Ishikawa (cell line): ENCODE data around the gene CFLAR.

ENCODE experiments used
- CEBPB ChIP-seq: IDR thresholded peaks from 2 replicates; pipeline ENCODE4 v1.6.1; 2012
- CREB1 ChIP-seq: IDR thresholded peaks from 2 replicates; pipeline ENCODE4 v1.6.1; 2012; ENCODE audit warnings: low read depth
- EGR1 ChIP-seq: IDR thresholded peaks from 2 replicates; pipeline ENCODE4 v1.6.1; 2012
- EP300 ChIP-seq: IDR thresholded peaks from 2 replicates; pipeline ENCODE4 v1.6.1; 2012; ENCODE audit warnings: borderline replicate concordance
- FOXM1 ChIP-seq: IDR thresholded peaks from 2 replicates; pipeline ENCODE4 v1.6.1; 2012; ENCODE audit warnings: low read depth, borderline replicate concordance
- NFIC ChIP-seq: IDR thresholded peaks from 2 replicates; pipeline ENCODE4 v1.6.1; 2012
- RAD21 ChIP-seq: IDR thresholded peaks from 2 replicates; pipeline ENCODE4 v1.6.1; 2012; ENCODE audit warnings: low read depth
- TAF1 ChIP-seq: IDR thresholded peaks from 2 replicates; pipeline ENCODE4 v1.6.1; 2012; ENCODE audit warnings: low read depth, mild to moderate bottlenecking
- TCF12 ChIP-seq: IDR thresholded peaks from 2 replicates; pipeline ENCODE4 v1.6.1; 2012; ENCODE audit warnings: low read depth
- TEAD4 ChIP-seq: IDR thresholded peaks from 2 replicates; pipeline ENCODE4 v1.6.1; 2012
- YY1 ChIP-seq: IDR thresholded peaks from 2 replicates; pipeline ENCODE4 v1.6.1; 2012; ENCODE audit warnings: low read depth
- ZBTB7A ChIP-seq: IDR thresholded peaks from 2 replicates; pipeline ENCODE4 v1.6.1; 2012; ENCODE audit warnings: low read depth
- TF ChIP-seq, protein P1 (sequence below): IDR thresholded peaks from 2 replicates; pipeline ENCODE4 v1.6.1; 2012; ENCODE audit warnings: low read depth, mild to moderate bottlenecking
- TF ChIP-seq, protein P2 (sequence below): IDR thresholded peaks from 2 replicates; pipeline ENCODE4 v1.6.1; 2012
- TF ChIP-seq, protein P3 (sequence below): IDR thresholded peaks from 2 replicates; pipeline ENCODE4 v1.6.1; 2012

CFLAR gene

DNA sequence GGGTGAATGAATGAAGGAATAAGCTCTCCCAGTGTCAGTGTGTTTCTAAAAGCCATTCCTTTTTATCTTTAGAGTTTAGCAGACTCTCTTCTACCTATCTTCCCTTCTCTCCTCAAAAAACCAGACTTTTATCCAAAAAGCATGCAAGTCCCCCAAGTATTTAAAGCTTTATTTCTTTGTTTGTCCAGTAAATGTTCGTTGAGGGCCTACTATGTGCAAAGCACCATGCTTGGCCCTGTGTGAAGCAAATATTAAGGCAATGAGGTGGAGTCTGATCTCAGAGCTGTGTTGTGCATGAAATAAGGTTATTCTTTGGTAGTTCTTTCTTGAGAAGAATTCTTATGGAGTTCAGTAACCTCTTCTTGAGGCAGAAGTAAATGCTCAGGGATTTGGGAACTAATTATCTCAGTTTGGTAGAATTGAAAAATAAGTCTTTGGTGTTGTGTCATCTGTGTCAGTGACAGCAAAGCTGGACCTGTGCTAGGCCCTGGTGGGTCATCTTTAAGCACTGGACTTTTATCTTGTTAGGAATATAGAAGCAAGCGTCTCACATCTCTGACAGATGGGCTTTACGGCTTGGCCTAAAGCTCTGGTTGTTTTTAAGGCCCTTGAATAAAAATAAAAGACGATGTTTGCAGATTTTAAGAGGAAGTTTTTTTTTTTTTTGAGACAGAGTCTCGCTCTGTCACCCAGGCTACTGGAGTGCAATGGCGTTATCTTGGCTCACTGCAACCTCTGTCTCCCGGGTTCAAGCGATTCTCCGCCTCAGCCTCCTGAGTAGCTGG lies 38.8 kb downstream of the CFLAR start:
- no peak for TF ChIP-seq EP300
- TF ChIP-seq CREB1, result no peak
- TF ChIP-seq CEBPB, result no peak

DNA sequence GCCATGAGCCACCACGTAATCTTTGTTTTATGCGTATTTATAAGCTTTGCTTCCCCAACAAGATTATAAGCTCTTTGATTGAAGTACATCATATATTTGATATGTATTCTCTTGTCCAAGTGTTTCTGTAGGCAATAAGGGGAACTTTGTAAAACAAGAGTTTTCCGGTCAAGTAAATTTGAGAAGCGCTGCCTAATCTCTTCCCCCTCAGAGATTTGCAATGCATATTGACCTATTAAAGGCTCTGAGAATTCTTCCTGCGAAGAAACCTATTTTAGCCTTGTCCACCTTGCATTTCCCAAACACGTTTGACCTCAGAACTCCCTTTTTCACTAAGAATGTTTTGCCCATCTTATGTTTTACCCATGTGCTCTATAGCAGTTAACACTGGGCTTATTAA lies 40.1 kb downstream of the CFLAR start:
- TF ChIP-seq EP300 (no peak), TCF12 (no peak), RAD21 (no peak), YY1 (no peak), NFIC (no peak), TEAD4 (no peak), FOXM1 (no peak), EGR1 (no peak), CREB1 (no peak), TAF1 (no peak), CEBPB (no peak), ZBTB7A (no peak)
- TF ChIP-seq, protein P1, sequence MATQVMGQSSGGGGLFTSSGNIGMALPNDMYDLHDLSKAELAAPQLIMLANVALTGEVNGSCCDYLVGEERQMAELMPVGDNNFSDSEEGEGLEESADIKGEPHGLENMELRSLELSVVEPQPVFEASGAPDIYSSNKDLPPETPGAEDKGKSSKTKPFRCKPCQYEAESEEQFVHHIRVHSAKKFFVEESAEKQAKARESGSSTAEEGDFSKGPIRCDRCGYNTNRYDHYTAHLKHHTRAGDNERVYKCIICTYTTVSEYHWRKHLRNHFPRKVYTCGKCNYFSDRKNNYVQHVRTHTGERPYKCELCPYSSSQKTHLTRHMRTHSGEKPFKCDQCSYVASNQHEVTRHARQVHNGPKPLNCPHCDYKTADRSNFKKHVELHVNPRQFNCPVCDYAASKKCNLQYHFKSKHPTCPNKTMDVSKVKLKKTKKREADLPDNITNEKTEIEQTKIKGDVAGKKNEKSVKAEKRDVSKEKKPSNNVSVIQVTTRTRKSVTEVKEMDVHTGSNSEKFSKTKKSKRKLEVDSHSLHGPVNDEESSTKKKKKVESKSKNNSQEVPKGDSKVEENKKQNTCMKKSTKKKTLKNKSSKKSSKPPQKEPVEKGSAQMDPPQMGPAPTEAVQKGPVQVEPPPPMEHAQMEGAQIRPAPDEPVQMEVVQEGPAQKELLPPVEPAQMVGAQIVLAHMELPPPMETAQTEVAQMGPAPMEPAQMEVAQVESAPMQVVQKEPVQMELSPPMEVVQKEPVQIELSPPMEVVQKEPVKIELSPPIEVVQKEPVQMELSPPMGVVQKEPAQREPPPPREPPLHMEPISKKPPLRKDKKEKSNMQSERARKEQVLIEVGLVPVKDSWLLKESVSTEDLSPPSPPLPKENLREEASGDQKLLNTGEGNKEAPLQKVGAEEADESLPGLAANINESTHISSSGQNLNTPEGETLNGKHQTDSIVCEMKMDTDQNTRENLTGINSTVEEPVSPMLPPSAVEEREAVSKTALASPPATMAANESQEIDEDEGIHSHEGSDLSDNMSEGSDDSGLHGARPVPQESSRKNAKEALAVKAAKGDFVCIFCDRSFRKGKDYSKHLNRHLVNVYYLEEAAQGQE, result no peak
- TF ChIP-seq, protein P2, sequence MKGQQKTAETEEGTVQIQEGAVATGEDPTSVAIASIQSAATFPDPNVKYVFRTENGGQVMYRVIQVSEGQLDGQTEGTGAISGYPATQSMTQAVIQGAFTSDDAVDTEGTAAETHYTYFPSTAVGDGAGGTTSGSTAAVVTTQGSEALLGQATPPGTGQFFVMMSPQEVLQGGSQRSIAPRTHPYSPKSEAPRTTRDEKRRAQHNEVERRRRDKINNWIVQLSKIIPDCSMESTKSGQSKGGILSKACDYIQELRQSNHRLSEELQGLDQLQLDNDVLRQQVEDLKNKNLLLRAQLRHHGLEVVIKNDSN, result no peak
- TF ChIP-seq, protein P3, sequence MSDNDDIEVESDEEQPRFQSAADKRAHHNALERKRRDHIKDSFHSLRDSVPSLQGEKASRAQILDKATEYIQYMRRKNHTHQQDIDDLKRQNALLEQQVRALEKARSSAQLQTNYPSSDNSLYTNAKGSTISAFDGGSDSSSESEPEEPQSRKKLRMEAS, result no peak

DNA sequence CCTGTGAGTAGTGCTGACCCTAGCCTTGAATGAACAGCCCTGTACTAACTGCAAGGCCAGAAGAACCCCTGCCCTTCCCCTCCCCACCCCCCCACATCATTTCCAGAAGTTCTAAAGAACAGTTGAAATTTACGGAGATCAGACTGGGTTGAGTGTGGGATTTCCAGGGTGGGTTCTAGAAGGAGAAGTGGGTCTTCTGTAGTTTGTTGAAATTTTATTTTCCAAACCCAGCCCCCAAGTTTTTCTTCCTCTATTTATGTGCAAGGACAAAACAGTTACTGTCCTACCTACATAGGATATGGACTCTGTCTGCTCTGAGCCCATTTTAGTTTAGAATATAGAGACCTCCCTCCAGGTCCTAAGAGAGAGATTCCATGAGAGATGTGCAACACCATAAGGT lies 40.7 kb downstream of the CFLAR start:
- TF ChIP-seq EP300 (no peak), ZBTB7A (no peak), FOXM1 (no peak), NFIC (no peak), TCF12 (no peak), TAF1 (no peak), YY1 (no peak), EGR1 (no peak), CEBPB (no peak), CREB1 (no peak), RAD21 (no peak), TEAD4 (no peak)
- TF ChIP-seq, protein P3, result no peak
- TF ChIP-seq, protein P2, result no peak
- TF ChIP-seq, protein P1, result no peak

DNA sequence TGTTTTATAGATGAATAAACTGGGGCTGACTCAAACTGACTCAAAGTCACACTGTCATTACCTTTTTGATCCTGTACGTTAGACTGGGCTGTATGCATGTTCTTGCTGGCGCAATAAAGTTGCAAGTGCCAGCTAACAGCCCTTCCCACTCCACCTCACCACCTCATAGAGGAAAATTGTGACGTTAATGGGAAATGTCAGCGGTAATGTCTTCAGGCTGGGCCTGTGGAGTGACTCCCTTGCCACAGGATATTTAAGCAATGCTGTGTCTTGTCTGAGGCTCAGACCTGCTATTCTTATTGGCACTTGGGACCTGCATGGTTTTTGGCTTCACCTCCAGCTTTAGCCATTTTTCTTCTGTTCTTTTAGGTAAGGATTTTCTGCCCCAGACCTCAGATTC lies 41.7 kb downstream of the CFLAR start:
- TF ChIP-seq CEBPB (no peak), ZBTB7A (no peak), TEAD4 (no peak), FOXM1 (no peak), NFIC (no peak), EGR1 (no peak), TCF12 (no peak), RAD21 (no peak), TAF1 (no peak), CREB1 (no peak), YY1 (no peak)
- TF ChIP-seq, protein P2, result no peak
- TF ChIP-seq, protein P1, result no peak
- TF ChIP-seq, protein P3, result no peak
